GM12878 (cell line): Measurements from ENCODE around the gene ARHGAP45. TPM values are rescaled to one million over a fixed set of nuclear protein-coding genes. Genes with fewer than 3 reads are reported as not detected.

Source experiments
- ATAC-seq: fragments of 200-7000 bp; cut with Tn5 transposase; 3 replicates; pipeline ENCODE4 v1.9.1; 2020; ENCODE audit warnings: mild to moderate bottlenecking, moderate library complexity
- BruUV-seq: library from RNA; stranded (reverse); fragments of 400-500 nt; replicated peaks from 2 replicates; lab custom pipeline; 2021; lab: Mats Ljungman, UMichigan
- CTCF ChIA-PET: fragments of 300-600 bp; sonication (Branson Sonifier 250); formaldehyde crosslinking; extraction: SDS; loops from one replicate; lab custom pipeline; 2021; ENCODE audit warnings: inconsistent platforms; lab: Yijun Ruan, JAX
- POLR2A ChIA-PET: fragments of 350-600 bp; formaldehyde crosslinking; extraction: SDS; loops from one replicate; lab custom pipeline; 2021; ENCODE audit warnings: inconsistent platforms; lab: Charles Lee
- RAD21 ChIA-PET: fragments of 300-600 bp; sonication (Branson Sonifier 250); formaldehyde crosslinking; loops from one replicate; lab custom pipeline; 2023; ENCODE audit warnings: antibody characterized with exemption; ENCODE audit not compliant: unreplicated experiment; lab: Charles Lee
- SMC1A ChIA-PET: fragments of 300-600 bp; sonication (Branson Sonifier 250); formaldehyde crosslinking; loops from one replicate; lab custom pipeline; 2023; ENCODE audit not compliant: unreplicated experiment, uncharacterized antibody; lab: Charles Lee
- DNase-seq: peaks from one replicate; pipeline ENCODE4 v3.0.0-alpha.2; 2011; ENCODE audit warnings: low read depth, low spot score
- FAIRE-seq: peaks from 3 replicates; lab custom pipeline; 2011; peaks lifted over from hg19 to GRCh38; lab: Jason Lieb, UNC
- H2AFZ ChIP-seq: 2 replicates; pipeline ENCODE4 v1.6.0; 2011; ENCODE audit warnings: low read depth, low read length, control low read depth; ENCODE audit not compliant: control insufficient read depth
- H3K27ac ChIP-seq: 2 replicates; pipeline ENCODE4 v1.5.1; 2011; ENCODE audit warnings: control low read depth; ENCODE audit not compliant: control insufficient read depth, insufficient read depth
- H3K27me3 ChIP-seq, 2 experiments: replicated peaks in 1 of 2; 2 replicates each; pipeline versions ENCODE4 v1.6.0 to v1.6.1; 2011; ENCODE audit warnings: low read length in 1 of 2; ENCODE audit not compliant: control insufficient read depth in 2 of 2, insufficient read depth in 2 of 2
- H3K36me3 ChIP-seq, 2 experiments: 2 replicates each; pipeline ENCODE4 v1.5.1; 2011; ENCODE audit warnings: low read length in 1 of 2; ENCODE audit not compliant: control insufficient read depth in 2 of 2, insufficient read depth in 2 of 2
- H3K4me1 ChIP-seq: 2 replicates; pipeline ENCODE4 v1.6.1; 2011; ENCODE audit warnings: mild to moderate bottlenecking, low read length, moderate library complexity, mixed read lengths; ENCODE audit not compliant: control insufficient read depth, insufficient read depth
- H3K4me2 ChIP-seq: 2 replicates; pipeline ENCODE4 v1.6.0; 2011; ENCODE audit warnings: control low read depth; ENCODE audit not compliant: control insufficient read depth, insufficient read depth
- H3K4me3 ChIP-seq: fragments of 200-600 bp; sonication (generic); 2 replicates; pipeline ENCODE4 v1.5.1; 2016
- H3K79me2 ChIP-seq: 2 replicates; pipeline ENCODE4 v1.6.0; 2011; ENCODE audit warnings: low read length; ENCODE audit not compliant: control insufficient read depth, insufficient read depth
- H3K9ac ChIP-seq: 2 replicates; pipeline ENCODE4 v1.8.0; 2011; ENCODE audit warnings: low read length, control low read depth, mixed read lengths; ENCODE audit not compliant: control insufficient read depth, insufficient read depth
- H3K9me3 ChIP-seq: replicated peaks from 3 replicates; pipeline ENCODE4 v1.5.1; 2011; ENCODE audit warnings: mild to moderate bottlenecking, low read length; ENCODE audit not compliant: control insufficient read depth, insufficient read depth
- H4K20me1 ChIP-seq: 2 replicates; pipeline ENCODE4 v1.6.0; 2011; ENCODE audit not compliant: control insufficient read depth, insufficient read depth
- BACH1 ChIP-seq: fragments of 450-650 bp; IDR thresholded peaks from 2 replicates; pipeline ENCODE4 v1.6.1; 2017; ENCODE audit warnings: mild to moderate bottlenecking, borderline replicate concordance
- HDGF ChIP-seq: fragments of 450-650 bp; IDR thresholded peaks from 2 replicates; pipeline ENCODE4 v1.6.1; 2016; ENCODE audit warnings: antibody characterized with exemption
- POLR2A ChIP-seq: IDR thresholded peaks from 2 replicates; pipeline ENCODE4 v1.6.1; 2011; ENCODE audit warnings: low read depth, mild to moderate bottlenecking, low read length
- SMARCA5 ChIP-seq: fragments of 450-650 bp; IDR thresholded peaks from 2 replicates; pipeline ENCODE4 v1.6.1; 2017; ENCODE audit warnings: mild to moderate bottlenecking
- SMC3 ChIP-seq: IDR thresholded peaks from 2 replicates; pipeline ENCODE4 v1.6.1; 2011; ENCODE audit warnings: low read length, improper control_type of control experiment, borderline replicate concordance
- SPI1 ChIP-seq: IDR thresholded peaks from 2 replicates; pipeline ENCODE4 v1.6.1; 2011; ENCODE audit warnings: low read depth, mild to moderate bottlenecking, low read length, moderate library complexity, borderline replicate concordance; ENCODE audit not compliant: insufficient read depth
- WGBS: methylation state at CpG from one replicate; pipeline ENCODE4 v1.1.6; 2016; ENCODE audit warnings: low lambda C conversion rate; ENCODE audit not compliant: insufficient replicate concordance, insufficient coverage; ENCODE audit errors: missing lambda C conversion rate; 5-methylcytosine and 5-hydroxymethylcytosine counted together
- in situ Hi-C: fragments of 300-500 bp; cut with MboI; formaldehyde crosslinking; loops from 9 replicates; pipeline ENCODE4 v1.14.3; 2018; ENCODE audit warnings: mixed read lengths
- intact Hi-C: fragments of 100-400 bp; cut with micrococcal nuclease; formaldehyde crosslinking; loops from one replicate; pipeline ENCODE4 v1.14.2; 2022; ENCODE audit not compliant: unreplicated experiment
- polyA plus RNA-seq, 11 experiments: library from polyadenylated mRNA; depleted of rRNA in 4 of 11; unstranded in 6 of 11; stranded (reverse) in 5 of 11; fragments of >200 nt; fragmentation: Nextera tagmentation in 4 of 11; fragmentation: Illumina TruSeq in 1 of 11; extraction: Ambion mirVana in 4 of 11; extraction: Trizol in 1 of 11; gene quantifications; 1 replicate in 1 of 11; 2 replicates in 10 of 11; pipeline versions ENCODE4 v1.2.1 to v1.2.3, GENCODE V29; 2011 to 2016; ENCODE audit warnings: inconsistent platforms in 2 of 11, missing spikeins in 2 of 11, low read depth in 1 of 11
- total RNA-seq, 4 experiments: library from RNA; depleted of rRNA in 3 of 4; stranded (reverse); fragments of >200 nt in 3 of 4; fragmentation: Illumina TruSeq in 1 of 4; extraction: Trizol in 1 of 4; gene quantifications; 2 replicates each; pipeline versions ENCODE4 v1.2.1 to v1.2.3, GENCODE V29; 2013 to 2021
- TF ChIP-seq, protein P1 (sequence below), 3 experiments: IDR thresholded peaks in 2 of 3; conservative IDR thresholded peaks in 1 of 3; 2 replicates each; pipeline ENCODE4 v1.5.1; 2011; ENCODE audit warnings: low read depth in 3 of 3, low read length in 3 of 3, mild to moderate bottlenecking in 3 of 3, control low read depth in 2 of 3, moderate library complexity in 2 of 3, inconsistent platforms in 1 of 3, mixed read lengths in 1 of 3; ENCODE audit not compliant: control insufficient read depth in 2 of 3, insufficient read depth in 1 of 3; ENCODE audit errors: extremely low read depth in 1 of 3
- TF ChIP-seq, protein P2 (sequence below): IDR thresholded peaks from 2 replicates; pipeline ENCODE4 v1.6.1; 2012; ENCODE audit warnings: low read depth, low read length, improper control_type of control experiment

ARHGAP45 gene
- total and polyA plus RNA-seq, 10 of the 15 experiments (the other 5 are each of a cell fraction or from before 2014, with no cell fraction given): 1.4 to 151 (median 59.9) TPM

DNA sequence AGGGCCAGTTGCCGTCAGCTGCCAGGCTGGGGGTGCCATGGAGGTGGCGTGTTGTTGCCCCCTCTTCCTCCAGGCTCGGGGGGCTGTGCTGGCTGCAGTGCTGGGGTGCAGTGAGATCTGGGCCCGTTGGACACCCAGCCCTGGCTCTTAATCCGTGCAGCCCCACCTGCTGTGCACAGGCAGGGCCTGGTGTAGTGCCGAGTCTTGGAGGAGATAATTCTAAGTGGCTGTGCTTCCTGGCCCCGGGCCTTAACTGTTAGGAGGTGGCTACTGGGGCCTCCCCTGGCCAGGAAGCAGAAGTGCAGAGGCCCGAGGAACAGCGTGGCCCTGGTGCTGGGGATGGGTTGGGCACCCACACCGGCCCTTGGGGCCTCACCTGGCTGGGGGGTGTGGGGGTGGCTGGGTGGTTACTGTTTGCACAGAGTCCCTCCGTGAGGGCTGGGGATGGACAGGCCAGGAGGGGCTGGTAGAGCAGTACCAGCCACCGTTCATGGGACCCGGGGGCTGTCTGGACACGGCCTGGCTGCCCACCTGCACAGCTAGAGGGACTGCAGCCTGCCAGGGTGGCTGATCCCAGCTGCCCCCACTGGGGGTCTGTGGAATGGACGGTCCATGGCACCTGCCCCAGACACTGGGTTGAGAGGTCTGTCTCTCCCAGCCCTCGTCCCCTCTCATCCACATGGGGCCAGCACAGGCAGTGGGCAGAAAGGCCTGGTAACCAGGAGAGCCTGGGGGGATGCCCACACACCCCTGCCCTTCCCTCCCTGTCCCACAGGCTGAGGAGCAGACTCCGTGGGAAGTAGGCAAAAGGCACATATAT lies 40.1 kb downstream of the ARHGAP45 start:
- Histone ChIP-seq H3K9me3 (no peaks in the 10 kb centered on the region), H3K36me3 (peaks cover 0 to 15% of the 10 kb centered on the region in 2 experiments; a peak in 2 of 4 replicates), H3K79me2 (peaks cover 9% of the 10 kb centered on the region), H3K27me3 (no peaks in the 10 kb centered on the region), H3K9ac (no peak overlapping the region), H3K27ac (no peak overlapping the region), H2AFZ (no peak overlapping the region), H3K4me1 (peaks cover 18% of the 10 kb centered on the region), H3K4me3 (no peak overlapping the region), H4K20me1 (no peaks in the 10 kb centered on the region; the same call in 1 of the 2 replicates), H3K4me2 (no peak overlapping the region)
- ChIA-PET POLR2A (no interaction called here), SMC1A (no interaction called here), RAD21 (interaction anchor here (1.3 kb wide), 1 partner anchor 12 kb away, joined by 3 read pairs; no protein-coding TSS in a partner anchor), CTCF (interaction anchor here (1.5 kb wide), 1 partner anchor 87 kb away, joined by 6 read pairs; no protein-coding TSS in a partner anchor)
- DNase-seq: no peak
- TF ChIP-seq SPI1 (peak; percentile 16; the same call in 1 of the 2 replicates), BACH1 (0 out of 2 replicates have a peak, but pooled peaks have one; percentile 10), HDGF (0 out of 2 replicates have a peak, but pooled peaks have one; percentile 36), SMARCA5 (no peak), SMC3 (peak; percentile 11; the same call in 1 of the 2 replicates), POLR2A (peak; percentile 71; the same call in 1 of the 2 replicates)
- TF ChIP-seq, protein P1, sequence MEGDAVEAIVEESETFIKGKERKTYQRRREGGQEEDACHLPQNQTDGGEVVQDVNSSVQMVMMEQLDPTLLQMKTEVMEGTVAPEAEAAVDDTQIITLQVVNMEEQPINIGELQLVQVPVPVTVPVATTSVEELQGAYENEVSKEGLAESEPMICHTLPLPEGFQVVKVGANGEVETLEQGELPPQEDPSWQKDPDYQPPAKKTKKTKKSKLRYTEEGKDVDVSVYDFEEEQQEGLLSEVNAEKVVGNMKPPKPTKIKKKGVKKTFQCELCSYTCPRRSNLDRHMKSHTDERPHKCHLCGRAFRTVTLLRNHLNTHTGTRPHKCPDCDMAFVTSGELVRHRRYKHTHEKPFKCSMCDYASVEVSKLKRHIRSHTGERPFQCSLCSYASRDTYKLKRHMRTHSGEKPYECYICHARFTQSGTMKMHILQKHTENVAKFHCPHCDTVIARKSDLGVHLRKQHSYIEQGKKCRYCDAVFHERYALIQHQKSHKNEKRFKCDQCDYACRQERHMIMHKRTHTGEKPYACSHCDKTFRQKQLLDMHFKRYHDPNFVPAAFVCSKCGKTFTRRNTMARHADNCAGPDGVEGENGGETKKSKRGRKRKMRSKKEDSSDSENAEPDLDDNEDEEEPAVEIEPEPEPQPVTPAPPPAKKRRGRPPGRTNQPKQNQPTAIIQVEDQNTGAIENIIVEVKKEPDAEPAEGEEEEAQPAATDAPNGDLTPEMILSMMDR (IDR thresholded peaks at IDR 0.05 in 2 of 3, conservative IDR thresholded peaks at IDR 0.05 in 1 of 3; ENCODE audit: control insufficient read depth in 2 of 3, extremely low read depth in 1 of 3, insufficient read depth in 1 of 3, low read depth in 3 of 3, low read length in 3 of 3): peak in 2 of 3 experiments; percentile 26 to 33; a peak in 3 of 6 replicates
- TF ChIP-seq, protein P2, sequence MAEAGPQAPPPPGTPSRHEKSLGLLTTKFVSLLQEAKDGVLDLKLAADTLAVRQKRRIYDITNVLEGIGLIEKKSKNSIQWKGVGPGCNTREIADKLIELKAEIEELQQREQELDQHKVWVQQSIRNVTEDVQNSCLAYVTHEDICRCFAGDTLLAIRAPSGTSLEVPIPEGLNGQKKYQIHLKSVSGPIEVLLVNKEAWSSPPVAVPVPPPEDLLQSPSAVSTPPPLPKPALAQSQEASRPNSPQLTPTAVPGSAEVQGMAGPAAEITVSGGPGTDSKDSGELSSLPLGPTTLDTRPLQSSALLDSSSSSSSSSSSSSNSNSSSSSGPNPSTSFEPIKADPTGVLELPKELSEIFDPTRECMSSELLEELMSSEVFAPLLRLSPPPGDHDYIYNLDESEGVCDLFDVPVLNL: no peak
- in situ Hi-C loops (loop anchor here (5.0 kb wide), 1 partner anchor 95 kb away; no protein-coding TSS in a partner anchor), intact Hi-C loops (no loop called here)
- peak; percentile 9 for ATAC-seq
- no TSS peak for BruUV-seq
- FAIRE-seq: no peak
- 38% methylated on average over 17 of the region's 17 CpGs for WGBS
